Fibroblast of lung (primary cell): Measurements from ENCODE around the gene HTRA3. TPM values are rescaled to one million over a fixed set of nuclear protein-coding genes. Genes with fewer than 3 reads are reported as not detected.
"Not testable (repeated sequence)": the region's sequence is repeated elsewhere in the genome, so short reads cannot be mapped to it uniquely, and the experiment has no call there.

ENCODE experiments used
- DNase-seq, 2 donors: peaks; one replicate each; pipeline versions ENCODE4 v3.0.0 to v3.0.0-alpha.2; 2010; ENCODE audit warnings: low read depth in 2 of 2
- H2AFZ ChIP-seq: 2 replicates; pipeline ENCODE4 v1.5.1; 2012; ENCODE audit warnings: low read length, control low read depth, inconsistent platforms
- H3K27ac ChIP-seq: 2 replicates; pipeline ENCODE4 v1.5.1; 2011; ENCODE audit warnings: low read length, control low read depth; ENCODE audit not compliant: insufficient read depth
- H3K27me3 ChIP-seq: 2 replicates; pipeline ENCODE4 v1.5.1; 2011; ENCODE audit warnings: mild to moderate bottlenecking, low read length; ENCODE audit not compliant: control insufficient read depth, insufficient read depth
- H3K36me3 ChIP-seq: 2 replicates; pipeline ENCODE4 v1.5.1; 2011; ENCODE audit warnings: low read length; ENCODE audit not compliant: control insufficient read depth, insufficient read depth
- H3K4me1 ChIP-seq: 2 replicates; pipeline ENCODE4 v1.5.1; 2011; ENCODE audit warnings: low read length; ENCODE audit not compliant: control insufficient read depth, insufficient read depth; ENCODE audit errors: extremely low read depth
- H3K4me2 ChIP-seq: 2 replicates; pipeline ENCODE4 v1.5.1; 2011; ENCODE audit warnings: low read length, control low read depth; ENCODE audit not compliant: insufficient read depth; ENCODE audit errors: extremely low read depth
- H3K4me3 ChIP-seq, 4 experiments: fragments of 200-600 bp in 1 of 4; sonication (generic) in 1 of 4; replicated peaks in 1 of 4; 2 replicates each; pipeline ENCODE4 v1.5.1; 2011 to 2016; ENCODE audit warnings: low read length in 4 of 4, low read depth in 3 of 4, mild to moderate bottlenecking in 3 of 4, control low read depth in 2 of 4, inconsistent platforms in 1 of 4, mixed read lengths in 1 of 4; ENCODE audit not compliant: insufficient read depth in 1 of 4; ENCODE audit errors: control extremely low read depth in 1 of 4
- H3K79me2 ChIP-seq: 2 replicates; pipeline ENCODE4 v1.5.1; 2012; ENCODE audit warnings: mild to moderate bottlenecking, low read length, inconsistent platforms; ENCODE audit not compliant: control insufficient read depth, insufficient read depth
- H3K9ac ChIP-seq: 2 replicates; pipeline ENCODE4 v1.5.1; 2011; ENCODE audit warnings: mild to moderate bottlenecking, low read length, control low read depth; ENCODE audit not compliant: insufficient read depth
- H3K9me3 ChIP-seq: 2 replicates; pipeline ENCODE4 v1.5.1; 2012; ENCODE audit warnings: low read depth, low read length; ENCODE audit not compliant: control insufficient read depth, insufficient read depth
- H4K20me1 ChIP-seq: 2 replicates; pipeline ENCODE4 v1.5.1; 2011; ENCODE audit warnings: low read length; ENCODE audit not compliant: control insufficient read depth, insufficient read depth; ENCODE audit errors: extremely low read depth
- EZH2 ChIP-seq: IDR thresholded peaks from 2 replicates; pipeline ENCODE4 v1.5.1; 2012; ENCODE audit warnings: low read length, control low read depth, mild to moderate bottlenecking; ENCODE audit errors: missing control alignments
- polyA plus RNA-seq, 2 donors: library from polyadenylated mRNA; depleted of rRNA in 1 of 2; stranded (reverse) in 1 of 2; unstranded in 1 of 2; fragments of >200 nt; gene quantifications; 2 replicates each; pipeline ENCODE4 v1.2.1, GENCODE V29; 2011 to 2012; ENCODE audit warnings: missing spikeins in 1 of 2
- total RNA-seq: library from RNA; depleted of rRNA; stranded (reverse); fragments of >200 nt; gene quantifications from 2 replicates; pipeline ENCODE4 v1.2.1, GENCODE V29; 2014
- TF ChIP-seq, protein P1 (sequence below), 2 donors: IDR thresholded peaks in 1 of 2; conservative IDR thresholded peaks in 1 of 2; 1 replicate in 1 of 2; 2 replicates in 1 of 2; pipeline ENCODE4 v1.5.1; 2011 to 2012; ENCODE audit warnings: low read length in 2 of 2, control low read depth in 1 of 2, inconsistent platforms in 1 of 2, low read depth in 1 of 2, mild to moderate bottlenecking in 1 of 2

The HTRA3 gene
- total and polyA plus RNA-seq, 2 donors (not counting 1 experiment from before 2014, with no cell fraction given), result 2.8 to 3.5 TPM

DNA sequence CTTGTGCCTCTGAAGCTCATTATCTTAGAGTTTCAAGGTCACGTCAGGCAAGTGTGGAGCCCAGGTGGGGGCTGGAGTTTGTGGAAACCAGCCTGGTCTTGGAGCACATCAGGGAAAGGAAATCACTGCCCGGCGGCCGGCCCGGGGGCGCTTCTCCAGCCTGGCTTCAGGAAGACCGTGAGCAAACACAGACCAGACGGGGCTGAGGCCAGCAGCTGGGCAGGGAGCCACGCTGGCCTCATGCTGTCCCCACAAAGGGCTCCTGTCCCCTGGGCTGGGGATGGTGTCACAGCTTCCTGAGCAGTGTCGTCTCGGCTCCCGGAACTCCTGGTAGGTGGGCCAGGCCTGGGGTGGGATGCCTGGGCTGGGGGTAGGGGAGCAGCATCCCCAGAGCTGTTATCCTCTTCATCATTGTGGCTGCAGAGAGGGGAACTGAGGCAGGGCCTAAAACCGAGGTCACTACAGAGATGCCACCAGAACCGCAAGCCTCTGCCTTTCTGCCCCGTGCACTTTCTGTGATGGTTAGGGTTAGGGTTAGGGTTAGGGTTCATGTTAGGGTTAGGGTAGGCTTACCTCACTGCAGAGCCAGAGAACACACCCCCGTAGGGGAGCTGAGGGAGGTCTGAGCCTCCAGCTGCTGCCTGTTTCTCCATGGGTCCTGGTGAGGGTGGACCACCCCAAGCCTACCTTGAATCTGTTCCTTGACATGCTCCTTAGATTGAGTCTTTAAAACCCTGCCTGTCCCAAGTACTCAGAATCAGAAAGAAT lies 77.5 kb downstream of the HTRA3 start:
- Histone ChIP-seq H3K4me3 (no peak overlapping the region), H3K36me3 (no peaks in the 10 kb centered on the region), H3K4me2 (no peak overlapping the region), H3K4me1 (no peaks in the 10 kb centered on the region), H3K9me3 (no peaks in the 10 kb centered on the region), H3K79me2 (no peaks in the 10 kb centered on the region), H3K27me3 (peaks cover 2% of the 10 kb centered on the region), H2AFZ (no peak overlapping the region), H3K9ac (no peak overlapping the region), H4K20me1 (no peaks in the 10 kb centered on the region), H3K27ac (no peak overlapping the region)
- no peak for DNase-seq
- no peak for TF ChIP-seq EZH2

DNA sequence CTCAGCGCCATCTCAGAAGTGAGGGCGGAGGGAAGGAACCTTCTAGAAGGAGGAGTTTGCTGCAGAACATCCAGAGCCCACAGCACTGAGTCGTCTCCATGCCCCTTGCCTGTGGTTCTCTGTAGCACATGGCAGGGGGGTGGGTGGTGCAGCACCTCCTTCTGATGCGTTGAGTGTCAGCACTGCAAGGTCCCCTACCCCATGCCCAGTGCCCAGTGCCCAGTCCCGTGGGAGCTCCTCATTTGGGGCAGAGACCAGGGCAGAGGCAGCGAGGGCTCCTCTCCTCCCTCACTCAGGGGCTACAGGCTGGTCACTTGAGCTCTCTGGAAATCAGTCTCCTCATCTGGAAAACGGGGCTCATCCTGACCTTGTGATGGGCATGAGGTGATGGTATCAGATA lies 78.1 kb downstream of the HTRA3 start:
- no peak for DNase-seq
- Histone ChIP-seq H3K9ac (no peak overlapping the region), H3K4me3 (no peak overlapping the region)

DNA sequence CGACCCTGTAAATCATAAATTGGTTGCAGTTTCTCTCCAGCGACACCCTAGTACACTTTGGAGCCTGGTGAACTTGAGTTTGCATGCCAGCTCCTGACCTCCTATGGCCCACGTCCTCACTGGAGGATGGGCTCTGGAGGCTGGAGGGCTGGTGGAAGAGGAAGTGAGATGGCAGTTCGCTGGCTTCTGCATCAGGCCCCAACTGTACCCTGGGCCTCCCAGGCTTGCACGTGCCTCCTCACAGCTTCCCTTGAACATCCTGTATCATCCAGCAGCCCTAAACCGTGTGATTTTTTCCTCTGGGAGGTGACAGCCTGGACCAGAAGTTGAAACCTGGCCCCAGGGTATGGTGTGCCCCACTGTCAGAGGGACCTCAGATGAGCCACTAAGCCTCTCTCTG lies 78.5 kb downstream of the HTRA3 start:
- DNase-seq, result no peak
- H2AFZ ChIP-seq, result no peak overlapping the region
- no peaks in the 10 kb centered on the region for H3K36me3 ChIP-seq
- no peak overlapping the region for H3K9ac ChIP-seq
- H3K79me2 ChIP-seq, result no peaks in the 10 kb centered on the region
- TF ChIP-seq EZH2, result no peak
- TF ChIP-seq, protein P1, sequence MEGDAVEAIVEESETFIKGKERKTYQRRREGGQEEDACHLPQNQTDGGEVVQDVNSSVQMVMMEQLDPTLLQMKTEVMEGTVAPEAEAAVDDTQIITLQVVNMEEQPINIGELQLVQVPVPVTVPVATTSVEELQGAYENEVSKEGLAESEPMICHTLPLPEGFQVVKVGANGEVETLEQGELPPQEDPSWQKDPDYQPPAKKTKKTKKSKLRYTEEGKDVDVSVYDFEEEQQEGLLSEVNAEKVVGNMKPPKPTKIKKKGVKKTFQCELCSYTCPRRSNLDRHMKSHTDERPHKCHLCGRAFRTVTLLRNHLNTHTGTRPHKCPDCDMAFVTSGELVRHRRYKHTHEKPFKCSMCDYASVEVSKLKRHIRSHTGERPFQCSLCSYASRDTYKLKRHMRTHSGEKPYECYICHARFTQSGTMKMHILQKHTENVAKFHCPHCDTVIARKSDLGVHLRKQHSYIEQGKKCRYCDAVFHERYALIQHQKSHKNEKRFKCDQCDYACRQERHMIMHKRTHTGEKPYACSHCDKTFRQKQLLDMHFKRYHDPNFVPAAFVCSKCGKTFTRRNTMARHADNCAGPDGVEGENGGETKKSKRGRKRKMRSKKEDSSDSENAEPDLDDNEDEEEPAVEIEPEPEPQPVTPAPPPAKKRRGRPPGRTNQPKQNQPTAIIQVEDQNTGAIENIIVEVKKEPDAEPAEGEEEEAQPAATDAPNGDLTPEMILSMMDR (conservative IDR thresholded peaks at IDR 0.05 in 1 of 2, IDR thresholded peaks at IDR 0.05 in 1 of 2; ENCODE audit: low read depth in 1 of 2, low read length in 2 of 2), result no peak
- H3K27ac ChIP-seq, result no peak overlapping the region
- H3K4me1 ChIP-seq, result no peaks in the 10 kb centered on the region
- no peak overlapping the region for H3K4me2 ChIP-seq
- H3K27me3 ChIP-seq, result peaks cover 6% of the 10 kb centered on the region
- H3K4me3 ChIP-seq, result no peak overlapping the region
- no peaks in the 10 kb centered on the region for H3K9me3 ChIP-seq
- no peaks in the 10 kb centered on the region for H4K20me1 ChIP-seq

More for the DNA sequence above, 78.1 kb downstream of the HTRA3 start:
- H3K36me3 ChIP-seq, result no peaks in the 10 kb centered on the region
- TF ChIP-seq, protein P1 (conservative IDR thresholded peaks at IDR 0.05 in 1 of 2, IDR thresholded peaks at IDR 0.05 in 1 of 2; ENCODE audit: low read depth in 1 of 2, low read length in 2 of 2), result no peak
- no peak for TF ChIP-seq EZH2
- no peak overlapping the region for H3K27ac ChIP-seq
- H3K79me2 ChIP-seq, result no peaks in the 10 kb centered on the region
- H4K20me1 ChIP-seq, result no peaks in the 10 kb centered on the region
- H3K9me3 ChIP-seq, result no peaks in the 10 kb centered on the region
- H3K27me3 ChIP-seq, result peaks cover 6% of the 10 kb centered on the region
- no peak overlapping the region for H2AFZ ChIP-seq
- no peak overlapping the region for H3K4me2 ChIP-seq
- no peaks in the 10 kb centered on the region for H3K4me1 ChIP-seq

DNA sequence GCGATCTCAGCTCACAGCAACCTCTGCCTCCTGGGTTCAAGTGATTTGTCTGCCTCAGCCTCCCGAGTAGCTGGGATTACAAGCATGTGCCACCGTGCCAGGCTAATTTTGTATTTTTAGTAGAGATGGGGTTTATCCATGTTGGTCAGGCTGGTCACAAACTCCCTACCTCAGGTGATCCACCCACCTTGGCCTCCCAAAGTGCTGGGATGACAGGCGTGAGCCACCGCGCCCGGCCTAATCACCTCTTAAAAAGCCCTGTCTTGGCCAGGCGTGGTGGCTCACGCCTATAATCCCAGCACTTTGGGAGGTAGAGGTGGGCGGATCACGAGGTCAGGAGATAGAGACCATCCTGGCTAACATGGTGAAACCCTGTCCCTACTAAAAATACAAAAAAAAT lies 79.7 kb downstream of the HTRA3 start:
- not testable (repeated sequence) for H3K9ac ChIP-seq, H3K4me3 ChIP-seq, H3K79me2 ChIP-seq, H3K9me3 ChIP-seq, H4K20me1 ChIP-seq, H3K27me3 ChIP-seq, H3K4me2 ChIP-seq, DNase-seq, H3K36me3 ChIP-seq, H3K27ac ChIP-seq, H3K4me1 ChIP-seq, H2AFZ ChIP-seq
